ENCODE measurements around the gene CERK. TPM values are rescaled to one million over a fixed set of nuclear protein-coding genes. Genes with fewer than 3 reads are reported as not detected.

CERK gene
- total and polyA plus RNA-seq, 9 of the 15 experiments (the other 6 are each of a cell fraction or from before 2014, with no cell fraction given): 1.1 to 14.9 (median 8.7) TPM

DNA sequence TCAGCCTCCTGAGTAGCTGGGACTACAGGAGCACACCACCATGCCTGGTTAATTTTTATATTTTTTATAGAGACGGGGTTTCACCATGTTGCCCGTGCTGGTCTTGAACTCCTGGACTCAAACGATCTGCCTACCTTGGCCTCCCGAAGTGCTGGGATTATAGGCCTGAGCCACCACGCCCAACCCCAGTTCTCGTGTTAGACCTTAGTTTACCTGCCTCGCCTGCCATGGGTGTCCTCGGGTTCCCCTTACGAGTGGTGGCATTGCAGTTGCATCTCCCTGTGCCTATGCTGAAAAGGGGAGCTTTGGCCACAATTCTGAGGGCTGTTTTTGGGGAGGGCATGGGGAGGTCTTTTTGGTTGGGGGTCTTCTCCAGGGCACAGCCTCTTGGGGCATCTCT is 43.2 kb upstream of the CERK start (continued):
- TF ChIP-seq, protein P1, sequence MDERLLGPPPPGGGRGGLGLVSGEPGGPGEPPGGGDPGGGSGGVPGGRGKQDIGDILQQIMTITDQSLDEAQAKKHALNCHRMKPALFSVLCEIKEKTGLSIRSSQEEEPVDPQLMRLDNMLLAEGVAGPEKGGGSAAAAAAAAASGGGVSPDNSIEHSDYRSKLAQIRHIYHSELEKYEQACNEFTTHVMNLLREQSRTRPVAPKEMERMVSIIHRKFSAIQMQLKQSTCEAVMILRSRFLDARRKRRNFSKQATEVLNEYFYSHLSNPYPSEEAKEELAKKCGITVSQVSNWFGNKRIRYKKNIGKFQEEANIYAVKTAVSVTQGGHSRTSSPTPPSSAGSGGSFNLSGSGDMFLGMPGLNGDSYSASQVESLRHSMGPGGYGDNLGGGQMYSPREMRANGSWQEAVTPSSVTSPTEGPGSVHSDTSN (CRISPR knock-in tag; IDR thresholded peaks at IDR 0.05; ENCODE audit: low read depth): no peak
- TF ChIP-seq, protein P1 (tag; conservative IDR thresholded peaks at IDR 0.05; ENCODE audit: low read depth): no peak
- TF ChIP-seq TRIM25 (IDR thresholded peaks at IDR 0.05; ENCODE audit: borderline replicate concordance): no peak

DNA sequence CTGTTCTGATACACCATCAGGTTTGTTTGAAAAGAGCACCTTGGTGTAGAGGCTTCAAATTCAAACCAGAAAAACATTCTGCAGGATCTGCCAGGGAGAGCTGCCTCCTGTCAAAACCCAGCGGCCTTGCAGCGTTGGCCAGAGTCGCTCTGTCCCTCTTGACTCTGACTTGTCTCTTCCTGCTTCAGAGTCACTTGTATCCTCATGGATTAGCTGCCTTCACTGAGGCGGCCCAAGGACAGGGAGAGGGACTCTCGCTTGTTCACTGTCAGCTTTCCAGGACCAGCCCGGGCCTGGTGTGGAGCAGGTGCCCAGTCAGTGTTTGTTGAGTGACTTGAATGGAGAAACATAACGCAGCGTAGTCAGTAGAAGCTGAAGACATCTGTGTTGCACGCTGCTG is 42.4 kb upstream of the CERK start:
- no peaks in the 10 kb centered on the region for H3K27me3 ChIP-seq (ENCODE audit: control insufficient read depth in 2 of 2, insufficient read depth in 2 of 2, low read length in 2 of 2)
- ChIA-PET CTCF (ENCODE audit: low intra/inter-chr PET ratio) (no interaction called here), POLR2A (interaction anchor here (0.5 to 2.0 kb wide), 3 partner anchors 10 to 49 kb away, joined by 3 to 7 read pairs (median 6); partner anchors contain the start of gene TBC1D22A)
- DNase-seq (ENCODE audit: extremely low read depth in 1 of 4, low spot score in 3 of 4): no peak
- H3K9me3 ChIP-seq (replicated peaks; ENCODE audit: control insufficient read depth, insufficient read depth, low read depth, low read length): no peaks in the 10 kb centered on the region
- peaks cover 3% of the 10 kb centered on the region for H3K9me1 ChIP-seq (ENCODE audit: control insufficient read depth, insufficient read depth, low read length)
- 0 out of 3 replicates have a peak, but pooled peaks cover 2% of the 10 kb centered on the region for H3K36me3 ChIP-seq (ENCODE audit: control insufficient read depth, insufficient read depth, low read length)
- no peak overlapping the region for H3K9ac ChIP-seq (ENCODE audit: insufficient read depth in 1 of 2, low read depth in 2 of 2, low read length in 2 of 2)
- peaks cover 3% of the 10 kb centered on the region for H4K20me1 ChIP-seq (replicated peaks; ENCODE audit: control insufficient read depth, insufficient read depth, low read length)
- WGBS (ENCODE audit: insufficient coverage, low coverage, missing lambda C conversion rate): 79% methylated on average over 9 of the region's 9 CpGs
- intact Hi-C loops (cut with micrococcal nuclease) (no loop called here), in situ Hi-C loops (cut with MboI) (no loop called here)
- H3K4me1 ChIP-seq (replicated peaks in 1 of 2; ENCODE audit: control insufficient read depth in 2 of 2, insufficient read depth in 2 of 2, low read length in 2 of 2): peaks cover 4 to 16% of the 10 kb centered on the region in 2 experiments; a peak in 4 of 5 replicates
- no peak overlapping the region for H3K27ac ChIP-seq (ENCODE audit: extremely low read depth, low read depth, low read length)
- peak; percentile 29 for FAIRE-seq
- ATAC-seq: no peak
- peaks cover 26% of the 10 kb centered on the region for H3K79me2 ChIP-seq (ENCODE audit: control insufficient read depth, insufficient read depth, low read length)
- no peak overlapping the region for H3K4me2 ChIP-seq (ENCODE audit: insufficient read depth, low read length)
- no peak overlapping the region for H3K4me3 ChIP-seq
- H2AFZ ChIP-seq (ENCODE audit: low read depth, low read length): no peak overlapping the region
- no TSS peak for BruUV-seq (replicated peaks)
- no peak for TF ChIP-seq U2AF1 (optimal IDR thresholded peaks at IDR 0.05; ENCODE audit: low read depth, low read length)
